CD14-positive monocyte (primary cell): Measurements from ENCODE around the gene ZC3H8. TPM values are rescaled to one million over a fixed set of nuclear protein-coding genes. Genes with fewer than 3 reads are reported as not detected.

Experiments
- DNase-seq, 3 donors: peaks; one replicate each; pipeline ENCODE4 v3.0.0-alpha.2; 2011 to 2022
- H2AFZ ChIP-seq: 2 replicates; pipeline ENCODE4 v1.6.0; 2012; ENCODE audit warnings: mild to moderate bottlenecking, low read depth, low read length, inconsistent platforms; ENCODE audit not compliant: insufficient read depth, poor library complexity, severe bottlenecking
- H3K27ac ChIP-seq, 2 donors: 1 replicate in 1 of 2; 2 replicates in 1 of 2; pipeline ENCODE4 v1.5.1; 2012 to 2013; ENCODE audit warnings: low read length in 2 of 2, control low read depth in 1 of 2, inconsistent platforms in 1 of 2, low read depth in 1 of 2, mild to moderate bottlenecking in 1 of 2
- H3K27me3 ChIP-seq, 2 donors: one replicate each; pipeline versions ENCODE4 v1.6.0 to v1.6.1; 2011 to 2013; ENCODE audit warnings: low read length in 2 of 2; ENCODE audit not compliant: control insufficient read depth in 2 of 2, insufficient read depth in 2 of 2
- H3K36me3 ChIP-seq, 2 donors: replicated peaks in 1 of 2; 1 replicate in 1 of 2; 2 replicates in 1 of 2; pipeline versions ENCODE4 v1.5.1 to v1.6.1; 2012 to 2013; ENCODE audit warnings: low read length in 2 of 2, control low read depth in 1 of 2, inconsistent platforms in 1 of 2, mild to moderate bottlenecking in 1 of 2; ENCODE audit not compliant: insufficient read depth in 2 of 2, control insufficient read depth in 1 of 2
- H3K4me1 ChIP-seq, 2 donors: 1 replicate in 1 of 2; 2 replicates in 1 of 2; pipeline versions ENCODE4 v1.5.1 to v1.6.1; 2012 to 2013; ENCODE audit warnings: low read length in 2 of 2, control low read depth in 1 of 2, inconsistent platforms in 1 of 2, mild to moderate bottlenecking in 1 of 2, moderate library complexity in 1 of 2; ENCODE audit not compliant: insufficient read depth in 2 of 2, control insufficient read depth in 1 of 2
- H3K4me2 ChIP-seq: replicated peaks from 2 replicates; pipeline ENCODE3; 2012; ENCODE audit warnings: low read length, moderate library complexity, mild to moderate bottlenecking; ENCODE audit not compliant: poor library complexity, severe bottlenecking; ENCODE audit errors: extremely low read depth
- H3K4me3 ChIP-seq, 3 experiments: fragments of 200-600 bp in 1 of 3; sonication (generic) in 1 of 3; replicated peaks in 1 of 3; 1 replicate in 2 of 3; 2 replicates in 1 of 3; pipeline ENCODE4 v1.5.1; 2011 to 2013; ENCODE audit warnings: low read length in 3 of 3, mild to moderate bottlenecking in 3 of 3, control low read depth in 2 of 3, low read depth in 2 of 3, inconsistent platforms in 1 of 3, moderate library complexity in 1 of 3
- H3K79me2 ChIP-seq: 2 replicates; pipeline ENCODE4 v1.6.0; 2012; ENCODE audit warnings: mild to moderate bottlenecking, control low read depth, inconsistent platforms, low read length, moderate library complexity; ENCODE audit not compliant: insufficient read depth
- H3K9ac ChIP-seq: 2 replicates; pipeline ENCODE4 v1.6.0; 2017; ENCODE audit warnings: low read length, mild to moderate bottlenecking; ENCODE audit not compliant: insufficient read depth, poor library complexity, severe bottlenecking
- H3K9me3 ChIP-seq, 2 donors: replicated peaks in 1 of 2; 1 replicate in 1 of 2; 2 replicates in 1 of 2; pipeline versions ENCODE4 v1.5.1 to v1.6.1; 2012 to 2013; ENCODE audit warnings: low read length in 2 of 2, control low read depth in 1 of 2; ENCODE audit not compliant: control insufficient read depth in 1 of 2, insufficient read depth in 1 of 2
- H4K20me1 ChIP-seq: 2 replicates; pipeline ENCODE4 v1.6.0; 2012; ENCODE audit warnings: mild to moderate bottlenecking, low read length, control low read depth, moderate library complexity; ENCODE audit not compliant: insufficient read depth
- H3K27ac Mint-ChIP-seq, 7 donors: one replicate each; pipeline ENCODE4 v1.8.0; 2020; ENCODE audit warnings: mild to moderate bottlenecking in 7 of 7, mixed read lengths in 7 of 7, moderate library complexity in 6 of 7, inconsistent platforms in 2 of 7
- H3K27me3 Mint-ChIP-seq, 3 donors: one replicate each; pipeline ENCODE4 v1.8.0; 2021 to 2022; ENCODE audit warnings: low read depth in 3 of 3, mild to moderate bottlenecking in 3 of 3, mixed read lengths in 3 of 3, moderate library complexity in 3 of 3, inconsistent platforms in 1 of 3
- H3K36me3 Mint-ChIP-seq, 2 donors: one replicate each; pipeline ENCODE4 v1.8.0; 2020; ENCODE audit warnings: mixed read lengths in 2 of 2, inconsistent platforms in 1 of 2, mild to moderate bottlenecking in 1 of 2
- H3K4me1 Mint-ChIP-seq: one replicate; pipeline ENCODE4 v1.8.0; 2020; ENCODE audit warnings: mild to moderate bottlenecking, mixed read lengths
- H3K4me3 Mint-ChIP-seq, 2 donors: one replicate each; pipeline ENCODE4 v1.8.0; 2020; ENCODE audit warnings: mild to moderate bottlenecking in 2 of 2, mixed read lengths in 2 of 2, moderate library complexity in 1 of 2
- H3K9me3 Mint-ChIP-seq, 7 donors: one replicate each; pipeline ENCODE4 v1.8.0; 2020 to 2022; ENCODE audit warnings: mixed read lengths in 7 of 7, mild to moderate bottlenecking in 6 of 7, moderate library complexity in 6 of 7, inconsistent platforms in 2 of 7
- CTCF ChIP-seq: fragments of 200-600 bp; IDR thresholded peaks from one replicate; pipeline ENCODE4 v1.8.0; 2022; ENCODE audit warnings: antibody characterized with exemption, mild to moderate bottlenecking
- WGBS: methylation state at CpG from one replicate; pipeline ENCODE4 v1.1.5; 2013; ENCODE audit warnings: missing lambda C conversion rate; ENCODE audit not compliant: insufficient coverage; 5-methylcytosine and 5-hydroxymethylcytosine counted together
- intact Hi-C, 2 donors: fragments of 100-400 bp; cut with micrococcal nuclease; formaldehyde crosslinking; loops; one replicate each; pipeline versions ENCODE4 v1.15.0 to v1.15.1; 2023
- polyA plus RNA-seq, 3 donors: library from polyadenylated mRNA; depleted of rRNA in 1 of 3; unstranded in 2 of 3; stranded (reverse) in 1 of 3; fragments of 300-500 nt in 2 of 3; fragments of >200 nt in 1 of 3; fragmentation: Illumina TruSeq in 2 of 3; gene quantifications; 1 replicate in 2 of 3; 2 replicates in 1 of 3; pipeline ENCODE4 v1.2.3, GENCODE V29; 2012 to 2021

ZC3H8 gene
- polyA plus RNA-seq, 3 donors, result 2.3 to 6.9 (median 2.3) TPM

DNA sequence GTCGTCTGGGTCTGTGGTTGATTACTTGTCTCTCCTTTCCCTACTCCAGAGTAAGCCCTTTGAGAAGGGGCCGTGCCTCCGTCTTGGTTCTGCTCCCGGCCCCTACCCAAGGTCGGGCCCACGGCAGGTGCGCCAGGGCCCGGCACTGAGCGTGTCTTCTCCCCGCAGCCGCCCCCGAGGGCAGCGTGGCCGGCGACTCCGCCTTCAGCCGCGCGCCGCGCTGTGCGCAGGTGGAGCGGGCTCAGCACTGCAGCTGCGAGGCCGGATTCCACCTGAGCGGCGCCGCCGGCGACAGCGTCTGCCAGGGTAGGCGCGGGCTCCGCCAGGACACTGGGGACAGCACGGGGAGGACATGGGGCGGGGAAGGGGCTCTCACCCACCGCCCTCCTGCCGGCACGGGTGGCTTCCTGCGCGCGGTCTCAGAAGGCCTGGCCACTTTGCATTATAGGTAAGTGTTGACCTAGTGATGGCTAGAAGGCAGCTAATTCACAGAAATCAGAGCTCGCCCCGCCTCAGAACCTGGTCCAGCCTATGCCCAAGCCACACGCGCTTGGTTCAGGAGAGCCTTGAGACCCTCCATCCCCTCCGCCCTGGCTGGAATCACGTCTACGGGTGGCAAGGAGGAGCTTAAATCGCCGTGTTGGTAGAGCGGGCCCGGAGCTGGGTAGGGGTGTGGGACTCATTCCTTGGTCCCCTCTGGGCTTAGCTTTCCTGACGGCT, 73.1 kb downstream of the ZC3H8 start:
- H3K9ac ChIP-seq, result no peak overlapping the region
- H3K36me3 ChIP-seq, result no peaks in the 10 kb centered on the region
- Mint-ChIP-seq H3K36me3 (no peaks in the 10 kb centered on the region), H3K27ac (no peak overlapping the region), H3K4me1 (peaks cover 3% of the 10 kb centered on the region), H3K4me3 (peak overlapping the region in 1 of 2 donors; percentile 72), H3K9me3 (peaks cover 0 to 20% (median 11%) of the 10 kb centered on the region in 7 donors), H3K27me3 (peaks cover 32 to 61% (median 45%) of the 10 kb centered on the region in 3 donors)
- no peak overlapping the region for H3K27ac ChIP-seq
- H4K20me1 ChIP-seq, result no peaks in the 10 kb centered on the region
- DNase-seq, result no peak
- H3K4me3 ChIP-seq, result no peak overlapping the region
- intact Hi-C loops, result no loop called here
- H3K4me2 ChIP-seq, result no peak overlapping the region
- H3K79me2 ChIP-seq, result no peaks in the 10 kb centered on the region
- TF ChIP-seq CTCF, result no peak
- H2AFZ ChIP-seq, result no peak overlapping the region
- H3K27me3 ChIP-seq, result peaks cover 2 to 33% of the 10 kb centered on the region in 2 donors
- peaks cover 0 to 4% of the 10 kb centered on the region in 2 donors for H3K9me3 ChIP-seq
- 16% methylated on average over 47 of the region's 54 CpGs for WGBS
- no peaks in the 10 kb centered on the region for H3K4me1 ChIP-seq

DNA sequence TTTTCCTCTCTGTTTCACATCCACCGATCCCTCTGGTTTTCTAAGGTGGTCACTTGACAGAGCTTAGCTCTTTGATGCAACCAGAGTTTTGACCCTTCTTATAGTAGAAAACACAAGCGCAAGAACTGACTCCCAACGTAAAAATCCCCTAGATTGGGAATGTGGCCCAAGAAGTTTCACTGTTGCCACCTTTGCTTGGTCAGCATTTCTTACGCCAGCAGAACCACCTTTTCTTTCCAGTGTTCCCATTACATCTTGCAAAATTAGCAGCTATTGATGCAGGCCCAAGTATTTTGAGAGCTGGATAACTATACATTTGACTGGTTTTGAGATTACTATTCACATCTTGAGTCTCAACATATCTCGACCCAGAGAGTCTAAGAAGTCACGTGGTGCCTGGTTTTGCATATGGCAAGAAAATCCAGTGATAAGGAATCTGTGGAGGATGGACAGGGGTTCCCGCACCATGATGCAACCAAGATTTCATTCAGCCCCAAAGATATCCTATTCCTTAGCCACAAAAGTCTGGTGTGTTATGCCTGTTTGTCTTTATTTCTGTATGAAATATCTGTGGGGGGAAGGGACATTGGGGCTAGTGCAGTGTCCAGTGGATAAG, 78.8 kb downstream of the ZC3H8 start:
- no peak overlapping the region for H3K27ac Mint-ChIP-seq
- H3K4me3 ChIP-seq, result no peak overlapping the region
- H4K20me1 ChIP-seq, result no peaks in the 10 kb centered on the region
- no peak overlapping the region for H3K4me2 ChIP-seq
- H3K9me3 Mint-ChIP-seq, result peaks cover 0 to 18% (median 9%) of the 10 kb centered on the region in 7 donors
- no peak for TF ChIP-seq CTCF
- H3K79me2 ChIP-seq, result no peaks in the 10 kb centered on the region
- H3K4me1 Mint-ChIP-seq, result no peaks in the 10 kb centered on the region
- no peak overlapping the region for H3K27ac ChIP-seq
- H3K9ac ChIP-seq, result no peak overlapping the region
- no peaks in the 10 kb centered on the region for H3K36me3 ChIP-seq
- peaks cover 16 to 34% (median 29%) of the 10 kb centered on the region in 3 donors for H3K27me3 Mint-ChIP-seq
- H3K4me1 ChIP-seq, result no peaks in the 10 kb centered on the region
- H2AFZ ChIP-seq, result no peak overlapping the region
- intact Hi-C loops, result no loop called here
- H3K27me3 ChIP-seq, result peaks cover 2 to 10% of the 10 kb centered on the region in 2 donors
- WGBS, result 100% methylated on average over 4 of the region's 7 CpGs
- DNase-seq, result no peak
- H3K9me3 ChIP-seq, result peaks cover 0 to 3% of the 10 kb centered on the region in 2 donors
- H3K4me3 Mint-ChIP-seq, result no peak overlapping the region
- H3K36me3 Mint-ChIP-seq, result no peaks in the 10 kb centered on the region
